Esophagus squamous epithelium (tissue), 5 donors: ENCODE results near the gene ADGRF3. TPM values are rescaled to one million over a fixed set of nuclear protein-coding genes. Genes with fewer than 3 reads are reported as not detected.

Experiments used
- DNase-seq: peaks from one replicate; lab custom pipeline; 2025; lab: John Stamatoyannopoulos, UW
- H3K27ac ChIP-seq, 4 donors: fragments of 200-600 bp; sonication (generic); one replicate each; pipeline ENCODE4 v1.5.1; 2016 to 2019; ENCODE audit warnings: mild to moderate bottlenecking in 1 of 4
- H3K27me3 ChIP-seq, 4 donors: fragments of 200-600 bp; sonication (generic); 1 replicate in 3 of 4; 2 replicates in 1 of 4; pipeline versions ENCODE4 v1.5.1 to v1.6.0; 2017 to 2021; ENCODE audit warnings: antibody characterized with exemption in 1 of 4
- H3K36me3 ChIP-seq, 3 donors: fragments of 200-600 bp; sonication (generic); one replicate each; pipeline ENCODE4 v1.5.1; 2016 to 2019
- H3K4me1 ChIP-seq, 3 donors: fragments of 200-600 bp; sonication (generic); one replicate each; pipeline ENCODE4 v1.5.1; 2017 to 2019
- H3K4me3 ChIP-seq, 4 donors: fragments of 200-600 bp; sonication (generic); 1 replicate in 3 of 4; 2 replicates in 1 of 4; pipeline ENCODE4 v1.5.1; 2016 to 2019; ENCODE audit warnings: mild to moderate bottlenecking in 2 of 4, moderate library complexity in 1 of 4
- H3K9me3 ChIP-seq, 3 donors: fragments of 200-600 bp; sonication (generic); one replicate each; pipeline ENCODE4 v1.5.1; 2016 to 2019
- CTCF ChIP-seq, 6 experiments: fragments of 450-650 bp in 4 of 6; fragments of 200-600 bp in 2 of 6; sonication (generic) in 2 of 6; IDR thresholded peaks; one replicate each; pipeline ENCODE4 v1.5.1; 2016 to 2019; ENCODE audit warnings: antibody characterized with exemption in 6 of 6, mild to moderate bottlenecking in 4 of 6, moderate library complexity in 4 of 6
- POLR2A ChIP-seq, 4 donors: fragments of 450-650 bp; IDR thresholded peaks; one replicate each; pipeline ENCODE4 v1.6.1; 2017; ENCODE audit warnings: antibody characterized with exemption in 4 of 4, mild to moderate bottlenecking in 4 of 4, moderate library complexity in 3 of 4
- WGBS, 2 donors: methylation state at CpG; one replicate each; pipeline ENCODE4 v1.1.5; 2018; 5-methylcytosine and 5-hydroxymethylcytosine counted together
- intact Hi-C: fragments of 100-400 bp; cut with DNase I; formaldehyde crosslinking; loops from one replicate; pipeline ENCODE4 v1.15.0; 2022
- total RNA-seq, 4 donors: library from RNA; depleted of rRNA; stranded (reverse); fragments of >200 nt; gene quantifications; one replicate each; pipeline ENCODE4 v1.1.0, GENCODE V29; 2016
- donor health status: DM: yes; HTN: yes; CAD: no.

ADGRF3 gene
- total RNA-seq, 4 donors from 2014 or later = 0.41 TPM; not detected in 3

DNA sequence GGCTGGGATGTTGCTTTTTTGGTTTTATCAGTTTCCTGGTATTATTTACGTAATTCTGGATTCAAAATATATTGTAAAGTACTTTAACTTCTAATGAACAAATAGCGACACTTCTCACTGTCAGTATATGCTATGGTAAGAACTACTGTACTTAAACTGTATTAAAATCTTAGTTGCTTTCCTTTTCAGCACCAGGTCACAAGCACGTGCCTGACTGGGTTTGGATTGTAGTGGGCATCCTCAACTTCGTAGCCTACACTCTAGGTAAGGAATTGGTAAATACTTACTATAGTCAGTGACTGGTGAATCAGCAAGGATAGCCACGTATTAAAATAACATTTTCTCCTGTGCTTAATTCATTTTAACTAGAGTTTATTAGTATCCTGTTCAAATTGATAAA is 20.4 kb upstream of the ADGRF3 start:
- intact Hi-C loops = no loop called here
- no peak for DNase-seq
- Histone ChIP-seq H3K36me3 (peaks cover 0 to 47% (median 0%) of the 10 kb centered on the region in 3 donors), H3K4me1 (peaks cover 0 to 14% (median 0%) of the 10 kb centered on the region in 3 donors), H3K9me3 (no peaks in the 10 kb centered on the region), H3K27me3 (no peaks in the 10 kb centered on the region), H3K4me3 (no peak overlapping the region), H3K27ac (no peak overlapping the region)
- no peak for TF ChIP-seq CTCF (IDR thresholded peaks at IDR 0.05)
- no peak for TF ChIP-seq POLR2A (IDR thresholded peaks at IDR 0.05)
- 91 to 93% methylated on average over 5 of the region's 5 CpGs for WGBS, 2 donors

- TF ChIP-seq CTCF (IDR thresholded peaks at IDR 0.05) = no peak
- no peak for TF ChIP-seq POLR2A (IDR thresholded peaks at IDR 0.05)
- no peaks in the 10 kb centered on the region for H3K9me3 ChIP-seq
- no peak for DNase-seq
- H3K4me3 ChIP-seq = no peak overlapping the region
- H3K27me3 ChIP-seq = no peaks in the 10 kb centered on the region
- WGBS, 2 donors = 94 to 95% methylated on average over 4 of the region's 4 CpGs
- no peak overlapping the region for H3K27ac ChIP-seq
- intact Hi-C loops = no loop called here
- H3K4me1 ChIP-seq = peaks cover 5 to 30% (median 5%) of the 10 kb centered on the region in 3 donors
- peaks cover 0 to 42% (median 0%) of the 10 kb centered on the region in 3 donors for H3K36me3 ChIP-seq
These were observed 18.1 kb upstream of the ADGRF3 start for GRCh38 chr2:26364669-26365068.

- DNase-seq = no peak
- 76 to 84% methylated on average over 3 of the region's 3 CpGs for WGBS, 2 donors
- TF ChIP-seq CTCF (IDR thresholded peaks at IDR 0.05) (no peak), POLR2A (IDR thresholded peaks at IDR 0.05) (no peak)
- peaks cover 5 to 37% (median 5%) of the 10 kb centered on the region in 3 donors for H3K4me1 ChIP-seq
- H3K9me3 ChIP-seq = no peaks in the 10 kb centered on the region
- peaks cover 0 to 37% (median 0%) of the 10 kb centered on the region in 3 donors for H3K36me3 ChIP-seq
- no peak overlapping the region for H3K4me3 ChIP-seq
- intact Hi-C loops = no loop called here
- no peaks in the 10 kb centered on the region for H3K27me3 ChIP-seq
- H3K27ac ChIP-seq = no peak overlapping the region
These were observed 17.4 kb upstream of the ADGRF3 start for GRCh38 chr2:26363958-26364357.

- Histone ChIP-seq H3K4me3 (no peak overlapping the region), H3K27me3 (no peaks in the 10 kb centered on the region), H3K9me3 (no peaks in the 10 kb centered on the region), H3K36me3 (peaks cover 0 to 31% (median 0%) of the 10 kb centered on the region in 3 donors), H3K4me1 (peaks cover 5 to 43% (median 9%) of the 10 kb centered on the region in 3 donors), H3K27ac (no peak overlapping the region)
- intact Hi-C loops = no loop called here
- TF ChIP-seq CTCF (IDR thresholded peaks at IDR 0.05) (no peak), POLR2A (IDR thresholded peaks at IDR 0.05) (no peak)
- 42 to 50% methylated on average over 4 of the region's 4 CpGs for WGBS, 2 donors
- DNase-seq = no peak
These were observed 16.7 kb upstream of the ADGRF3 start for GRCh38 chr2:26363323-26363722.

- Histone ChIP-seq H3K36me3 (peaks cover 0 to 4% (median 0%) of the 10 kb centered on the region in 3 donors), H3K4me1 (peaks cover 15 to 77% (median 24%) of the 10 kb centered on the region in 3 donors), H3K4me3 (no peak overlapping the region), H3K27ac (peak overlapping the region in 3 of 4 donors; percentile 2 to 68 (median 20)), H3K27me3 (no peaks in the 10 kb centered on the region), H3K9me3 (no peaks in the 10 kb centered on the region)
- intact Hi-C loops = no loop called here
- TF ChIP-seq POLR2A (IDR thresholded peaks at IDR 0.05) (no peak), CTCF (IDR thresholded peaks at IDR 0.05) (no peak)
- 51 to 84% methylated on average over 4 of the region's 4 CpGs for WGBS, 2 donors
- DNase-seq = no peak
These were observed 13.4 kb upstream of the ADGRF3 start for GRCh38 chr2:26359886-26360473.
